H1 (cell line): ENCODE data around the gene HNF1A.

Experiments
- EGR1 ChIP-seq: IDR thresholded peaks from 2 replicates; pipeline ENCODE4 v1.6.1; 2011; ENCODE audit warnings: low read depth, low read length, borderline replicate concordance
- EP300 ChIP-seq, 2 experiments: IDR thresholded peaks; 1 replicate in 1 of 2; 2 replicates in 1 of 2; pipeline ENCODE4 v1.6.1; 2011 to 2012; ENCODE audit warnings: low read depth in 2 of 2, low read length in 2 of 2, mild to moderate bottlenecking in 2 of 2, borderline replicate concordance in 1 of 2, inconsistent platforms in 1 of 2, moderate library complexity in 1 of 2
- EZH2 ChIP-seq: fragments of 200-600 bp; sonication (generic); IDR thresholded peaks from 2 replicates; pipeline ENCODE4 v1.7.1; 2012; ENCODE audit warnings: low read depth, mild to moderate bottlenecking, moderate library complexity, low read length, inconsistent platforms; ENCODE audit not compliant: severe bottlenecking
- GABPA ChIP-seq: IDR thresholded peaks from 2 replicates; pipeline ENCODE4 v1.6.1; 2011; ENCODE audit warnings: mild to moderate bottlenecking, low read length, moderate library complexity, borderline replicate concordance; ENCODE audit not compliant: insufficient read depth
- KDM5A ChIP-seq: fragments of 200-600 bp; IDR thresholded peaks from 2 replicates; pipeline ENCODE4 v1.7.1; 2012; ENCODE audit warnings: mild to moderate bottlenecking, low read length, inconsistent platforms, mixed read lengths
- POLR2A ChIP-seq, 2 experiments: IDR thresholded peaks; 1 replicate in 1 of 2; 2 replicates in 1 of 2; pipeline ENCODE4 v1.6.1; 2011; ENCODE audit warnings: low read depth in 2 of 2, low read length in 2 of 2, mild to moderate bottlenecking in 2 of 2; ENCODE audit errors: control extremely low read depth in 1 of 2
- POLR2AphosphoS5 ChIP-seq: IDR thresholded peaks from 2 replicates; pipeline ENCODE4 v1.6.1; 2011; ENCODE audit warnings: low read depth, low read length
- RFX5 ChIP-seq: IDR thresholded peaks from 2 replicates; pipeline ENCODE4 v1.6.1; 2011; ENCODE audit warnings: low read depth, low read length, improper control_type of control experiment, borderline replicate concordance
- SIN3A ChIP-seq, 2 experiments: IDR thresholded peaks in 1 of 2; conservative IDR thresholded peaks in 1 of 2; 2 replicates each; pipeline ENCODE4 v1.6.1; 2011 to 2012; ENCODE audit warnings: low read length in 2 of 2, improper control_type of control experiment in 1 of 2, low read depth in 1 of 2, mild to moderate bottlenecking in 1 of 2
- SIX5 ChIP-seq: IDR thresholded peaks from 2 replicates; pipeline ENCODE4 v1.6.1; 2011; ENCODE audit warnings: mild to moderate bottlenecking, low read depth, low read length
- TAF1 ChIP-seq: IDR thresholded peaks from 2 replicates; pipeline ENCODE4 v1.6.1; 2011; ENCODE audit warnings: mild to moderate bottlenecking, low read depth, low read length
- TF ChIP-seq, protein P1 (sequence below), 3 experiments: IDR thresholded peaks; 1 replicate in 2 of 3; 2 replicates in 1 of 3; pipeline versions ENCODE4 v1.5.1 to v1.6.1; 2011; ENCODE audit warnings: low read length in 3 of 3, mild to moderate bottlenecking in 3 of 3, inconsistent platforms in 2 of 3, low read depth in 1 of 3, moderate library complexity in 1 of 3; ENCODE audit not compliant: insufficient read depth in 1 of 3; ENCODE audit errors: control extremely low read depth in 1 of 3
- TF ChIP-seq, protein P2 (sequence below): IDR thresholded peaks from 2 replicates; pipeline ENCODE4 v1.6.1; 2012; ENCODE audit warnings: inconsistent platforms
- TF ChIP-seq, protein P3 (sequence below): fragments of 300-600 bp; sonication (generic); IDR thresholded peaks from 2 replicates; pipeline ENCODE4 v1.7.1; 2012; ENCODE audit warnings: low read length, moderate library complexity, mild to moderate bottlenecking, inconsistent platforms; ENCODE audit not compliant: insufficient replicate concordance

DNA sequence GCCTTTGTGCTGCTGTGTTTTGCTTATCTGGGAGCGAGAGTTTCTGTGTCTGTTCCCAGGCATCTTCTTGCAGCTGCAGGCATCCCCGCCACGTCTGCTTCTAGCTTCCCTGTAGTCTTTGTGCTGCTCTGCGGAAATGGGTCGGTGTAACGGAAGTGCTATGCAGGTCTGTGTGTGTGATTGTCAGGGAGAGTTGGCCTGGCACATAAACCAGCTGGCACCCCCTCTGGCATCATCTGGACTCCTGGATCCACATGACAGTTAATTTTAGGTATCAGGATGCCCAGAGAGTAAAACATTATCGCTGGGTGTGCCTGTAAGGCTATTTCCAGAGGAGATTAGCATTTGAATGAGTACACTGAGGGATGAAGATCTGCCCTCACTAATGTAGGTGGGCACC, 70.1 kb downstream of the HNF1A start:
- TF ChIP-seq EP300 (IDR thresholded peaks at IDR 0.05; ENCODE audit: borderline replicate concordance in 1 of 2, low read depth in 2 of 2, low read length in 2 of 2) (no peak), EZH2 (no peak), POLR2AphosphoS5 (no peak), SIX5 (no peak), POLR2A (IDR thresholded peaks at IDR 0.05; ENCODE audit: control extremely low read depth in 1 of 2, low read depth in 2 of 2, low read length in 2 of 2) (no peak), KDM5A (no peak), EGR1 (no peak), GABPA (no peak), RFX5 (no peak), SIN3A (conservative IDR thresholded peaks at IDR 0.05 in 1 of 2, IDR thresholded peaks at IDR 0.05 in 1 of 2; ENCODE audit: low read depth in 1 of 2, low read length in 2 of 2) (no peak), TAF1 (no peak)
- TF ChIP-seq, protein P1, sequence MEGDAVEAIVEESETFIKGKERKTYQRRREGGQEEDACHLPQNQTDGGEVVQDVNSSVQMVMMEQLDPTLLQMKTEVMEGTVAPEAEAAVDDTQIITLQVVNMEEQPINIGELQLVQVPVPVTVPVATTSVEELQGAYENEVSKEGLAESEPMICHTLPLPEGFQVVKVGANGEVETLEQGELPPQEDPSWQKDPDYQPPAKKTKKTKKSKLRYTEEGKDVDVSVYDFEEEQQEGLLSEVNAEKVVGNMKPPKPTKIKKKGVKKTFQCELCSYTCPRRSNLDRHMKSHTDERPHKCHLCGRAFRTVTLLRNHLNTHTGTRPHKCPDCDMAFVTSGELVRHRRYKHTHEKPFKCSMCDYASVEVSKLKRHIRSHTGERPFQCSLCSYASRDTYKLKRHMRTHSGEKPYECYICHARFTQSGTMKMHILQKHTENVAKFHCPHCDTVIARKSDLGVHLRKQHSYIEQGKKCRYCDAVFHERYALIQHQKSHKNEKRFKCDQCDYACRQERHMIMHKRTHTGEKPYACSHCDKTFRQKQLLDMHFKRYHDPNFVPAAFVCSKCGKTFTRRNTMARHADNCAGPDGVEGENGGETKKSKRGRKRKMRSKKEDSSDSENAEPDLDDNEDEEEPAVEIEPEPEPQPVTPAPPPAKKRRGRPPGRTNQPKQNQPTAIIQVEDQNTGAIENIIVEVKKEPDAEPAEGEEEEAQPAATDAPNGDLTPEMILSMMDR (IDR thresholded peaks at IDR 0.05; ENCODE audit: control extremely low read depth in 1 of 3, insufficient read depth in 1 of 3, low read depth in 1 of 3, low read length in 3 of 3): no peak
- TF ChIP-seq, protein P2, sequence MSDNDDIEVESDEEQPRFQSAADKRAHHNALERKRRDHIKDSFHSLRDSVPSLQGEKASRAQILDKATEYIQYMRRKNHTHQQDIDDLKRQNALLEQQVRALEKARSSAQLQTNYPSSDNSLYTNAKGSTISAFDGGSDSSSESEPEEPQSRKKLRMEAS: no peak
- TF ChIP-seq, protein P3, sequence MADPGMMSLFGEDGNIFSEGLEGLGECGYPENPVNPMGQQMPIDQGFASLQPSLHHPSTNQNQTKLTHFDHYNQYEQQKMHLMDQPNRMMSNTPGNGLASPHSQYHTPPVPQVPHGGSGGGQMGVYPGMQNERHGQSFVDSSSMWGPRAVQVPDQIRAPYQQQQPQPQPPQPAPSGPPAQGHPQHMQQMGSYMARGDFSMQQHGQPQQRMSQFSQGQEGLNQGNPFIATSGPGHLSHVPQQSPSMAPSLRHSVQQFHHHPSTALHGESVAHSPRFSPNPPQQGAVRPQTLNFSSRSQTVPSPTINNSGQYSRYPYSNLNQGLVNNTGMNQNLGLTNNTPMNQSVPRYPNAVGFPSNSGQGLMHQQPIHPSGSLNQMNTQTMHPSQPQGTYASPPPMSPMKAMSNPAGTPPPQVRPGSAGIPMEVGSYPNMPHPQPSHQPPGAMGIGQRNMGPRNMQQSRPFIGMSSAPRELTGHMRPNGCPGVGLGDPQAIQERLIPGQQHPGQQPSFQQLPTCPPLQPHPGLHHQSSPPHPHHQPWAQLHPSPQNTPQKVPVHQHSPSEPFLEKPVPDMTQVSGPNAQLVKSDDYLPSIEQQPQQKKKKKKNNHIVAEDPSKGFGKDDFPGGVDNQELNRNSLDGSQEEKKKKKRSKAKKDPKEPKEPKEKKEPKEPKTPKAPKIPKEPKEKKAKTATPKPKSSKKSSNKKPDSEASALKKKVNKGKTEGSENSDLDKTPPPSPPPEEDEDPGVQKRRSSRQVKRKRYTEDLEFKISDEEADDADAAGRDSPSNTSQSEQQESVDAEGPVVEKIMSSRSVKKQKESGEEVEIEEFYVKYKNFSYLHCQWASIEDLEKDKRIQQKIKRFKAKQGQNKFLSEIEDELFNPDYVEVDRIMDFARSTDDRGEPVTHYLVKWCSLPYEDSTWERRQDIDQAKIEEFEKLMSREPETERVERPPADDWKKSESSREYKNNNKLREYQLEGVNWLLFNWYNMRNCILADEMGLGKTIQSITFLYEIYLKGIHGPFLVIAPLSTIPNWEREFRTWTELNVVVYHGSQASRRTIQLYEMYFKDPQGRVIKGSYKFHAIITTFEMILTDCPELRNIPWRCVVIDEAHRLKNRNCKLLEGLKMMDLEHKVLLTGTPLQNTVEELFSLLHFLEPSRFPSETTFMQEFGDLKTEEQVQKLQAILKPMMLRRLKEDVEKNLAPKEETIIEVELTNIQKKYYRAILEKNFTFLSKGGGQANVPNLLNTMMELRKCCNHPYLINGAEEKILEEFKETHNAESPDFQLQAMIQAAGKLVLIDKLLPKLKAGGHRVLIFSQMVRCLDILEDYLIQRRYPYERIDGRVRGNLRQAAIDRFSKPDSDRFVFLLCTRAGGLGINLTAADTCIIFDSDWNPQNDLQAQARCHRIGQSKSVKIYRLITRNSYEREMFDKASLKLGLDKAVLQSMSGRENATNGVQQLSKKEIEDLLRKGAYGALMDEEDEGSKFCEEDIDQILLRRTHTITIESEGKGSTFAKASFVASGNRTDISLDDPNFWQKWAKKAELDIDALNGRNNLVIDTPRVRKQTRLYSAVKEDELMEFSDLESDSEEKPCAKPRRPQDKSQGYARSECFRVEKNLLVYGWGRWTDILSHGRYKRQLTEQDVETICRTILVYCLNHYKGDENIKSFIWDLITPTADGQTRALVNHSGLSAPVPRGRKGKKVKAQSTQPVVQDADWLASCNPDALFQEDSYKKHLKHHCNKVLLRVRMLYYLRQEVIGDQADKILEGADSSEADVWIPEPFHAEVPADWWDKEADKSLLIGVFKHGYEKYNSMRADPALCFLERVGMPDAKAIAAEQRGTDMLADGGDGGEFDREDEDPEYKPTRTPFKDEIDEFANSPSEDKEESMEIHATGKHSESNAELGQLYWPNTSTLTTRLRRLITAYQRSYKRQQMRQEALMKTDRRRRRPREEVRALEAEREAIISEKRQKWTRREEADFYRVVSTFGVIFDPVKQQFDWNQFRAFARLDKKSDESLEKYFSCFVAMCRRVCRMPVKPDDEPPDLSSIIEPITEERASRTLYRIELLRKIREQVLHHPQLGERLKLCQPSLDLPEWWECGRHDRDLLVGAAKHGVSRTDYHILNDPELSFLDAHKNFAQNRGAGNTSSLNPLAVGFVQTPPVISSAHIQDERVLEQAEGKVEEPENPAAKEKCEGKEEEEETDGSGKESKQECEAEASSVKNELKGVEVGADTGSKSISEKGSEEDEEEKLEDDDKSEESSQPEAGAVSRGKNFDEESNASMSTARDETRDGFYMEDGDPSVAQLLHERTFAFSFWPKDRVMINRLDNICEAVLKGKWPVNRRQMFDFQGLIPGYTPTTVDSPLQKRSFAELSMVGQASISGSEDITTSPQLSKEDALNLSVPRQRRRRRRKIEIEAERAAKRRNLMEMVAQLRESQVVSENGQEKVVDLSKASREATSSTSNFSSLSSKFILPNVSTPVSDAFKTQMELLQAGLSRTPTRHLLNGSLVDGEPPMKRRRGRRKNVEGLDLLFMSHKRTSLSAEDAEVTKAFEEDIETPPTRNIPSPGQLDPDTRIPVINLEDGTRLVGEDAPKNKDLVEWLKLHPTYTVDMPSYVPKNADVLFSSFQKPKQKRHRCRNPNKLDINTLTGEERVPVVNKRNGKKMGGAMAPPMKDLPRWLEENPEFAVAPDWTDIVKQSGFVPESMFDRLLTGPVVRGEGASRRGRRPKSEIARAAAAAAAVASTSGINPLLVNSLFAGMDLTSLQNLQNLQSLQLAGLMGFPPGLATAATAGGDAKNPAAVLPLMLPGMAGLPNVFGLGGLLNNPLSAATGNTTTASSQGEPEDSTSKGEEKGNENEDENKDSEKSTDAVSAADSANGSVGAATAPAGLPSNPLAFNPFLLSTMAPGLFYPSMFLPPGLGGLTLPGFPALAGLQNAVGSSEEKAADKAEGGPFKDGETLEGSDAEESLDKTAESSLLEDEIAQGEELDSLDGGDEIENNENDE: no peak
